CD4-positive, alpha-beta T cell treated with Interleukin-15 for 1 hour (primary cell): Measurements from ENCODE around the gene LRRTM4.
"Not testable (repeated sequence)": the region's sequence is repeated elsewhere in the genome, so short reads cannot be mapped to it uniquely, and the experiment has no call there.

ENCODE experiments used
- DNase-seq: peaks from one replicate; pipeline ENCODE4 v3.0.0-alpha.2; 2020

The LRRTM4 gene

GRCh38 chr2:77045456-77045855, 476.7 kb downstream of the LRRTM4 start:
- not testable (repeated sequence) for DNase-seq

DNA sequence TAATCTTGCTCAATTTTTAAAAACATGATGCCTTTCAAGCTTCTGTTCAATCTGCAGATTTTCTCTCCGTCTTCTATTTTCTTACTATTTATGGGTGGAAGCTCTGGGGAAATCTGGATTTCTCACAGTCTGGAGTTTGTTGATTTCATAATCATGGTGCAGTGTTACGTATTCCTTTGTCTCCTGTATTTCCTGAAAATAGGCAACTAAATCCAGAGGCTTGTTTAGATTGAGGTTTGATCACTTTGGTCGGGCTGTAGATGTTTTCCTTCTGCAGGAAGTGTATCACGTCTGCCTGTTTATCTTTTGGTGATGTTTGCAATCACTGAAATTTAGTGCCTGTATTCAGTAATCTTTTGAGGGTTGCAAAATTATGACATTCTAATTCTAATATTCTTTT, 487.7 kb downstream of the LRRTM4 start:
- DNase-seq: no peak

GRCh38 chr2:77029237-77029636, 492.9 kb downstream of the LRRTM4 start:
- DNase-seq: not testable (repeated sequence)

DNA sequence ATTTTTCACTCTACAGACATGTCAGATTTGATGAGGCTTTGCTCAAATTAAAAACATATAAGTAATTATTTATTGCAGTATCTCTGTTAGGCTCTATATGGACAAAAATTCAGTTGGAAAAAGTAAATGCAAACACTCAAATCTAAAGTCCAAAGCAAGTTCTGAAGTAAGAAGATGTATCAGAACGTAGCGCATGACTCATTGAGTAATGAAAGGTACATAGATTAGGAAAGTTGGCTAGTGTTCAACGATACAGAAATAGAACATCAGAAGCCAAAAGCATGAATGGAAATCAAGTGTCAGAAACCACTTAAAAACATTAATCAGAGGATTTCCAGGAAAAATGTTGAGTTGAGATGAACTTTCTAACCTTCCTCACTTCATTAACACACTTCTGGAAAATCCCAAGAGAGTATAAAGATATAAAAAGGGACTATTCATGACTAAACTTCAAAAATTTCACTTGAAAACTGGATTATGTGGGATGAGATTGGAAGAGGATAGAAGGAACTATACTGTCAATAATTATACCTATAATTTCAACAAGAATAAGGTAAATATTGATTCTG, 494.1 kb downstream of the LRRTM4 start:
- DNase-seq: no peak

GRCh38 chr2:77025714-77026113, 496.5 kb downstream of the LRRTM4 start:
- DNase-seq: no peak

DNA sequence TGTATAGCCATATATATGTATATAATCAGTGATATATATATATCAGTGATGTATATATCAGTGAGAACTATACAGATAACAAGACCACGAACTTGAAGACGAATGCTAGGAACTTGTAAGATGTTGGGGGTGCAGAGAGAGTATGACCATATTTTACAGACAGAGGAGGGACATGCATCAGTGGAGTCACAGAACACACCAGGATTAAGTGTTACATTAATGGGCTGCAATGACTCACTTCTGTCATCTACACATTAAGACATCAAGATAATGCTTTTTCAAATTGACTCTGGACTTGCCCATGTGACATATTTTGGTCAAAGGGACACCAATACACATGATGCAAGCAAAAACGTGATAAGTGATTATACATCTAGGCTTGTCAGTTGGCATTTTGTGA, 501.0 kb downstream of the LRRTM4 start:
- no peak for DNase-seq

GRCh38 chr2:77018219-77018618, 504.0 kb downstream of the LRRTM4 start:
- DNase-seq: no peak

GRCh38 chr2:77017355-77017745, 504.8 kb downstream of the LRRTM4 start:
- no peak for DNase-seq

DNA sequence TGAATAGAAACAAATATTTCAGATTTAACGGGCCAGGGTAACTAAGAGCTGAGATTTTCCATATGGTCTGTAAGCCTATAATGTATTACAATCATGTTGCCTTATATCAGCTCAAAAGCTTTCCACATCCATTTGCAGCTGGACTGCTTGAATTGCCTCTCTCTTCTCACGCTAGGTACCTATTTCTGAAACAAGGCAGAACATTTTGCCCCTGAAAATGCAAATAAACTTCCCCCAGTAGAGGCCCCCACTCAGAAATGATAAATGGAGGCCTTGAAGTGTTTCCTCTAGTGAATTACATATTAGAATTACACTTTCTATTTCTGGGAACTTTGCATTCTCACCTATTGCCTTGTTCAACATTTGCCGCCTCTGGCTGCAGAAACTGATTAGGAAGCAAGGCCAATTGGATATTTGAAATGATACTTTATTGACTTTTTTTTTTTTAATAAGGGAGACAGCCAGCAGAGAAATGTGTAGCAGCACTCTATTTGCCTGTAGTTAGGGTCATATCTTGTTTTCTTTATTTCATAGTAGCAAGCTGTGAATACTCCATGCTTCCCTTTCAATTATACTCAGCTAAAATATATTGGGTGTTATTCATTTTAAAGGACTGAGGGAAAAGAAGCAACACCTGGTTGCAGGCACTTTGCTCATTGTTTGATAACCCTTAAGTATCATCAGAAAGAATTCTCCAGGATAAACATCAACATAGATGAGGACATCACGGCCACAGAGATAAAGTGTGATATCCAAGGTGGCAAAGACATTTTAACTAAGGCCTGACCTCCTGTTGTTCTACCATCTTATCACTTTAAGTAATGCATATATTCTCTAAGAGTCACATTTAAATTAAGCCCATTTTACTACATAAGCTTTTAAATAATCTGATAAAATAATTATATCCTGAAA, 505.5 kb downstream of the LRRTM4 start:
- no peak for DNase-seq

DNA sequence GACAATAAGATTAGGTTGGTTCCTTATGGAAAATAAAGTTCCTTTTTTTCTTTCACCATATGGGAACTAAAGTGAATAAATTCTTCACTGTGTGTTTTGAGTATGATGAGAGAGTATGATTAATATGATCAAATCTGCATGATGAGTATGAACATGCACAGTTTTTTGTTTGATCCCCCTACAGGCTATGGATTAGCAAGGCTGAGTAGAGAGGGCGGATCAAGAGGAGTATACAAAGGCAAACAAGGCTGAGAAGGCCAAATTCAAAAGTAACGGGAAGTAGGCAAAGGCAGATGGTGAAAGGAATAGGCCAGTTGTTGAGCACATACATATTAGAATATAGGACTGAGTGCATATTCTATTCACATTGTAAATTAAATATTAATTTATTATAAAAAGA, 508.2 kb downstream of the LRRTM4 start:
- no peak for DNase-seq

- no peak for DNase-seq
Measured at GRCh38 chr2:77013457-77013856, 508.7 kb downstream of the LRRTM4 start.

DNA sequence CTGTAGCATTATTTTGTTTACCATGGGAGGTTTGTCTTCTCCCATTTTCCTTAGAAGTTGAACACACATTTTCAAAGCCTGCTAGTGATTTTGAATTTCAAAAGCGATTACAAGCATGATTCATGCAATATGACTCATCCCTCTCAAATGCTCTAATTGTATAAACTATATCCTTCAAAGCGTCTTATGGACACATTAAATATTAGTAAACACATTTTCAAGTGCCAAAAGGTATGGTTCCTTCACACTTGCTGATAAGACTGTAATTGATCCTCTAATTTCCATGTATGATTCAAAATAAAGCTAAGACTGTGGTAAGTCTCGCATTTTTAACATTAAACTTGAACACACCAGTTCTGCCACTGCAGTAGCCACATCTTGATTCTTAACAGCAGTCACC, 512.9 kb downstream of the LRRTM4 start:
- no peak for DNase-seq

- DNase-seq: no peak
Measured at GRCh38 chr2:77008853-77009252, 513.3 kb downstream of the LRRTM4 start.

GRCh38 chr2:77007686-77008085, 514.5 kb downstream of the LRRTM4 start:
- DNase-seq: no peak

GRCh38 chr2:77005522-77005921, 516.7 kb downstream of the LRRTM4 start:
- no peak for DNase-seq

GRCh38 chr2:77001895-77002294, 520.3 kb downstream of the LRRTM4 start:
- DNase-seq: no peak

DNA sequence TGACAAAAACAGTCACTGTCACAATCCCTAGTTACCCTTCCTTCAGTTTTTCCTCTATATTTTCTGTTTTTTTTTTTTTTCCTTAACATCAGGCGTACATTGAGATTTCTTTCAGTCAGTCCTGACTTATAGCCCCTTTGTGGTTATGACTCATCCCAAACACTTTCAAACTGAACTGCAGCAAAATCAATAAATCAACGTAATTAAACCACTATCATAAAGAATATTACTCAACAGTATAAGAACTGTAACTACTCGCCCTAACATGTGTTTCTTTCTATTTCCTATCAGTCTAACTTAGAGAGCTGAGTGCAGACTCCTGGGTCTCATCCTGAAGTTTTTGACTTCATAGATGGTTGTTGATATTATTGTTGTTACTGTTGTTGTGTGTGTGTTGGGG, 523.5 kb downstream of the LRRTM4 start:
- no peak for DNase-seq

GRCh38 chr2:76998152-76998551, 524.0 kb downstream of the LRRTM4 start:
- DNase-seq: no peak

DNA sequence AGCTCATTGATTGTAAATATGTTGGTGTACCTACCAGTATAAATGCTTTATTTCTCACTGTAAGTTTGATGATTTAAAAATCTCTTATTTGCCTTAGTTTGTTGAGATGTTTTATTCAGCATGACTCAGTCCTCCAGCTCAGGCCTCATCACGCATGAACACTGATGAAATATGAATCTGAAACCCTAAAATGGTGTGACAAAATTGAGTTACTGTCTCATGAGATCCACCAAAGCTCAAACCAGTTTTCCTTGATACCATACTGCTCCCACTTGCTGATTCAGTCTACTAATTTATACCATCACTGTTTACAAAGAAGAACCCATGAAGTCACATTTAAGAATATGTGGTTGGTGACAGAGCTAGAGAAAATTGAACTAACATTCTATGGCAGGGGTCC, 524.9 kb downstream of the LRRTM4 start:
- DNase-seq: no peak

DNA sequence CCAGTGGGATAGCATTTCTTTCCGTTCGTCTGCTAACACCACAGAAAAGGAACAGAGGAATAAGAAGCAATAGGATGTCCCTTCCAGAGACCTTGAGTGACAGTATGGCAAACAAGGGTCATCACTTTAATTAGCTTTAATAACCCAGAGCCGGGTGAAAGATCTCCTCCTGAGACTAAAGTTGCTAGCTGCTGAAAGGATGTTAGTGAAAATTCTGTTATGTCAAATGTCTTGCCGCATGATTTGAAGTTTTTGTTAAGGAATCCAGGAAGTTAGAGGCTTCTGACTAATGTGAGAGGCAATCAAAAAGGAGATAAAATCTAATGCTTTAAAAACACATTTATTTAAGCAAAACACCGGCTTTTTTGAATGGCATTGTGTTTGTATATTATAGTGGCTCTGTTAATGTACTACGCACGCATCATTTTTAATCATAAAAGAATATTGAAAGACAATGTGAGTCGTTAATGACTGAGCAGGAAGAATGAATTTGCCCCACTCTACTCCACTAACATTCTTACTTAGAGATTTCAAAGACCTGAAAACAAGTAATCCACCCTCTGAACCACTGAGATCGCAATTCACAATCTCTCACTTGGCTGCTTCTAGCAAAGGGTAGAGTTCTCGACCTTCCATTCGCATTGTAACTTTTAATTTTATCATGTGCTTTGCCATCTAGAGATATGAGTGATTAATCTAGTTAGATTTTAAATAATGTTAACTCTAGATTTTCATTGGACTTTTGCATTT, 536.6 kb downstream of the LRRTM4 start:
- no peak for DNase-seq

GRCh38 chr2:76984359-76984758, 537.8 kb downstream of the LRRTM4 start:
- DNase-seq: no peak

GRCh38 chr2:76980067-76980787, 541.9 kb downstream of the LRRTM4 start:
- DNase-seq: no peak
